GM12892 (cell line): Measurements from ENCODE around the gene ANKRD27.

ENCODE experiments used
- POLR2A ChIP-seq: IDR thresholded peaks from 2 replicates; pipeline ENCODE4 v1.6.1; 2011; ENCODE audit warnings: low read depth, low read length, control low read depth
- POLR2AphosphoS5 ChIP-seq: IDR thresholded peaks from 2 replicates; pipeline ENCODE4 v1.6.1; 2011; ENCODE audit warnings: low read depth, low read length, control low read depth

DNA sequence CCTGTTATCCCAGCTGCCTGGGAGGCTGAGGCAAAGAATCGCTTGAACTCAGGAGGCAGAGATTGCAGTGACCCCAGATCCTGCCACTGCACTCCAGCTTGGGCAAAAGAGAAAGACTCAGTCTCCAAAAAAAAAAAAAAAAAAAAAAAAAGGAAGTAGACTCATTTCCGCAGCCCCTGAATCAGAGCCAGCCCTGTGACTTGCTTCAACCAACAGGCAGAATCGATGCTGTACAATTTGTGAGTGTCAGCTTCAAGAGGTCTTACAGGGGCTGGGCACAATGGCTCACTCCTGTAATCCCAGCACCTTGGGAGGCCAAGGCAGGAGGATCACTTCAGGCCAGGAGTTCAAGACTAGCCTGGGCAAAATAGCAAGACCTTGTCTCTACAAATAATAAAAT is 12.8 kb downstream of the ANKRD27 start:
- TF ChIP-seq POLR2AphosphoS5 (no peak), POLR2A (no peak)
